ENCODE measurements around the gene MEIS3.

GRCh38 chr19:47381121-47381520 is 38.2 kb downstream of the MEIS3 start:
- TF ChIP-seq, protein P1, sequence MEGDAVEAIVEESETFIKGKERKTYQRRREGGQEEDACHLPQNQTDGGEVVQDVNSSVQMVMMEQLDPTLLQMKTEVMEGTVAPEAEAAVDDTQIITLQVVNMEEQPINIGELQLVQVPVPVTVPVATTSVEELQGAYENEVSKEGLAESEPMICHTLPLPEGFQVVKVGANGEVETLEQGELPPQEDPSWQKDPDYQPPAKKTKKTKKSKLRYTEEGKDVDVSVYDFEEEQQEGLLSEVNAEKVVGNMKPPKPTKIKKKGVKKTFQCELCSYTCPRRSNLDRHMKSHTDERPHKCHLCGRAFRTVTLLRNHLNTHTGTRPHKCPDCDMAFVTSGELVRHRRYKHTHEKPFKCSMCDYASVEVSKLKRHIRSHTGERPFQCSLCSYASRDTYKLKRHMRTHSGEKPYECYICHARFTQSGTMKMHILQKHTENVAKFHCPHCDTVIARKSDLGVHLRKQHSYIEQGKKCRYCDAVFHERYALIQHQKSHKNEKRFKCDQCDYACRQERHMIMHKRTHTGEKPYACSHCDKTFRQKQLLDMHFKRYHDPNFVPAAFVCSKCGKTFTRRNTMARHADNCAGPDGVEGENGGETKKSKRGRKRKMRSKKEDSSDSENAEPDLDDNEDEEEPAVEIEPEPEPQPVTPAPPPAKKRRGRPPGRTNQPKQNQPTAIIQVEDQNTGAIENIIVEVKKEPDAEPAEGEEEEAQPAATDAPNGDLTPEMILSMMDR (IDR thresholded peaks at IDR 0.05; ENCODE audit: insufficient read depth, low read length), result no peak
- TF ChIP-seq REST (IDR thresholded peaks at IDR 0.05; ENCODE audit: insufficient replicate concordance, low read depth) (no peak), GABPA (IDR thresholded peaks at IDR 0.05; ENCODE audit: low read depth) (no peak), POLR2AphosphoS5 (IDR thresholded peaks at IDR 0.05; ENCODE audit: low read depth) (no peak)

Measured in HL-60 (cell line).